Measurements from ENCODE around the gene APOH. TPM values are rescaled to one million over a fixed set of nuclear protein-coding genes. Genes with fewer than 3 reads are reported as not detected.

Gene APOH
- total and polyA plus RNA-seq, 9 of the 15 experiments (the other 6 are each of a cell fraction or from before 2014, with no cell fraction given): 1.1 TPM; not detected in 8

GRCh38 chr17:66221343-66221742 is 7.9 kb downstream of the APOH start:
- H3K79me2 ChIP-seq (ENCODE audit: control insufficient read depth, insufficient read depth, low read length): no peaks in the 10 kb centered on the region
- no peaks in the 10 kb centered on the region for H3K9me1 ChIP-seq (ENCODE audit: control insufficient read depth, insufficient read depth, low read length)
- intact Hi-C loops (cut with micrococcal nuclease) (no loop called here), in situ Hi-C loops (cut with MboI) (no loop called here)
- ChIA-PET CTCF (ENCODE audit: low intra/inter-chr PET ratio) (no interaction called here), POLR2A (no interaction called here)
- no peaks in the 10 kb centered on the region for H3K36me3 ChIP-seq (ENCODE audit: control insufficient read depth, insufficient read depth, low read length)
- no peak overlapping the region for H3K4me2 ChIP-seq (ENCODE audit: insufficient read depth, low read length)
- no peaks in the 10 kb centered on the region for H3K4me1 ChIP-seq (replicated peaks in 1 of 2; ENCODE audit: control insufficient read depth in 2 of 2, insufficient read depth in 2 of 2, low read length in 2 of 2)
- DNase-seq (ENCODE audit: extremely low read depth in 1 of 4, low spot score in 3 of 4): no peak
- no peak overlapping the region for H3K4me3 ChIP-seq
- H3K27ac ChIP-seq (ENCODE audit: extremely low read depth, low read depth, low read length): no peak overlapping the region
- H3K9ac ChIP-seq (ENCODE audit: insufficient read depth in 1 of 2, low read depth in 2 of 2, low read length in 2 of 2): no peak overlapping the region
- no TSS peak for BruUV-seq (replicated peaks)
- ATAC-seq: no peak
- no peak overlapping the region for H2AFZ ChIP-seq (ENCODE audit: low read depth, low read length)
- H4K20me1 ChIP-seq (replicated peaks; ENCODE audit: control insufficient read depth, insufficient read depth, low read length): no peaks in the 10 kb centered on the region
- FAIRE-seq: no peak
- H3K9me3 ChIP-seq (replicated peaks; ENCODE audit: control insufficient read depth, insufficient read depth, low read depth, low read length): no peaks in the 10 kb centered on the region
- H3K27me3 ChIP-seq (ENCODE audit: control insufficient read depth in 2 of 2, insufficient read depth in 2 of 2, low read length in 2 of 2): peaks cover 10 to 11% of the 10 kb centered on the region in 2 experiments; a peak in 4 of 5 replicates
- TF ChIP-seq ZNF384 (IDR thresholded peaks at IDR 0.05; ENCODE audit: low read depth, low read length): no peak
- no peak for TF ChIP-seq EP300 (IDR thresholded peaks at IDR 0.05; ENCODE audit: low read length)
- TF ChIP-seq SLC30A9 (CRISPR knock-in tag; IDR thresholded peaks at IDR 0.05): no peak
- no peak for TF ChIP-seq ZNF57 (CRISPR knock-in tag; IDR thresholded peaks at IDR 0.05)
- no peak for TF ChIP-seq FIP1L1 (IDR thresholded peaks at IDR 0.05; ENCODE audit: low read depth, low read length, poor library complexity, severe bottlenecking)
- TF ChIP-seq ARID4B (CRISPR knock-in tag; IDR thresholded peaks at IDR 0.05): no peak
- no peak for TF ChIP-seq ZNF324 (CRISPR knock-in tag; IDR thresholded peaks at IDR 0.05)
- no peak for TF ChIP-seq TAF15 (IDR thresholded peaks at IDR 0.05; ENCODE audit: low read depth, low read length)
- no peak for TF ChIP-seq KAT2B (IDR thresholded peaks at IDR 0.05; ENCODE audit: low read depth, low read length)
- no peak for TF ChIP-seq ZNF23 (CRISPR knock-in tag; IDR thresholded peaks at IDR 0.05)
- TF ChIP-seq BRF1 (IDR thresholded peaks at IDR 0.05; ENCODE audit: borderline replicate concordance, extremely low read depth, insufficient read length): no peak
- TF ChIP-seq FOXJ2 (tag; IDR thresholded peaks at IDR 0.05): no peak
- no peak for TF ChIP-seq E2F8 (IDR thresholded peaks at IDR 0.05; ENCODE audit: low read depth, partially characterized antibody)
- no peak for TF ChIP-seq POLR3G (IDR thresholded peaks at IDR 0.05; ENCODE audit: extremely low read depth, insufficient read length, insufficient replicate concordance)
- no peak for TF ChIP-seq TARDBP (IDR thresholded peaks at IDR 0.05)
- TF ChIP-seq CTBP1 (IDR thresholded peaks at IDR 0.05; ENCODE audit: borderline replicate concordance): no peak
- no peak for TF ChIP-seq ZFPM2 (CRISPR knock-in tag; IDR thresholded peaks at IDR 0.05)

All from K562 (cell line).